HUDEP-2 (cell line): ENCODE measurements around the gene CMTM5.
A peak's percentile ranks its signal among the peaks of the same experiment; 100 is the strongest.

Source experiments
- DNase-seq, 76 experiments: peaks; one replicate each; lab custom pipeline; 2025; ENCODE audit not compliant: unreplicated experiment in 76 of 76; lab: John Stamatoyannopoulos, UW

The CMTM5 gene

GRCh38 chr14:23357261-23357660 is 19.6 kb upstream of the CMTM5 start:
- DNase-seq: no peak

DNA sequence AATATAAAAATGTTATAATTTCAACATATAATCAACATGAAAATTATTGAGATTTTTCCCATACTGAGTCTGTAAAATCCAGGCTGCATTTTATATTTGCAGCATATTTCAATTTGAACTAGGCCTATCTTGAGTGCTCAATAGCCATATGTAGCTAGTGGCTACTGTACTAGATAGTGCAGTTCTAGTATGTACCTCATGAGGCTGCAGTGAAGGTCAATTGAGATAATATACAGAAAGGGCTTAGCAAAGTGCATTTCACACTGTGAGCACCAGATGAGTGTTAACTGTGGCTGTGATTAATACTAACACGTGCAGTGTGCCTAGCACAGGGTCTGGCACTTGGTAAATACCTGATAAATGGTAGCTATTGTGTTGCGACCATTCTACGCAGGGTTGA is 18.8 kb upstream of the CMTM5 start:
- no peak for DNase-seq

DNA sequence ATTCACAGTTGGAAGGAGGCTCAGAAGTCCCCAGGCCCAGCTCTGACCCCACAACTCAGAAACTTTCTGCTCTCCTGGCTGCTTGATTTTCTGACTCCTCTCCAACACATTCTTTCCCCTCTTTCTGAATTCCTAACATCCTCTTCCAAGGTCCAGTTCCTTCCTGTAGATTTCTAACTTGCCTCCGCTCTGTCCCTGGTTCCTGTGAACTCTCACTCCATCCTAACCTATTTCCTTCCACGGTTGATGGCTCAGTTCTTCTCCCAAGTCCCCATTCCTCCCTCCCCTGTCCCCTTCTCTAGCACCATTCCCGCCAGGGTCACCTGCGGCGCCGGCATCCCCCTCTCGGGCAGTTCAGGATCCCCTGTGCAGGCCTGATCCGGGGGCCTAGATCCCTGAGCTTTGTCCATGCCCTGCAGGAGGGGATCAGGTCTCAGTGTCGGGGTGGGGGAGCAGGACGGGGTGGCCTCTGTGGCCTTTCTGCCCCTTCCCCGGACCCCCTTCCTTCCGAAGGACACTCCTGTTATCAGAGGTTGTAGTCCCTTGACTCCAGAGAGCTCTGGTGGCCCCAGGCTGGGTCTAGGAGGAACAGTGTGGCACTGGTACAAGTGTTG is 18.2 kb upstream of the CMTM5 start:
- DNase-seq: no peak

- no peak for DNase-seq
Observed at GRCh38 chr14:23359167-23359626, 17.6 kb upstream of the CMTM5 start.

DNA sequence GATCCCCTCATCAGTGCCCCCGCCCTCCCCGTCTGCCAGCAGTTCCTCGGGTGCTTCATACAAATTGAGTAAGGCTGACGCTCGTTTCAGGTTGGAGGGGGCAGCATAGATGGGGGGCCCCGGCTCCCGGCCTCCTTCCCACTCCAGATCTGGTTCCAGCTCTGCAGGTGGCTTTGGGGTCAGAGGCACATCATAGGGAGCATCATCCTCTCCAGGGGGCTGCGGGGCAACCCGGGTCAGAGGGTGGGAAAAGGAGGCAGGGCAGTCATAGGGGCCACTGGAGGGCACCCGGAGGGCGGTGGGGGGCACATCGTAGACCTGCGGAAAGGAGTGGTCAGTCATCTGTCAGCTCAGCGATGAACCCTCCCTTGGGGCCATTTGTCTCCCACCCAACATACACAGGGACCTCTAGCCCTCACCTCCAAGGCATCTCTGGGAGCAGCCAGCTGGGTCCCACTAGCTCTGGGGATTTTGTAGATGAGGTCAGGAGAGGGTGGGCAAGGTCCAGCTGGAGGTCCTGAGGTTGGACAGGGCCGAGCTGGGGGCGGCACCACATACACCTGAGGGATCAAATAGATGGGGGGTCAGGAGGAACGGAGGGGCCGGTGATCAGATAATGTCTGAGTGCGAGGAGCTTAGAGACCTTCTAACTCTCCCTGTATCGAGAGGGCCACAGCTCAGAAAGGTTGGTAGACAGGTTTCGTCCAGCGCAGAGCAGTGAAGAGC is 17.0 kb upstream of the CMTM5 start:
- DNase-seq: no peak

GRCh38 chr14:23360496-23360895 is 16.4 kb upstream of the CMTM5 start:
- DNase-seq: peak in 10 of 76 experiments; percentile 2 to 31 (median 8)

DNA sequence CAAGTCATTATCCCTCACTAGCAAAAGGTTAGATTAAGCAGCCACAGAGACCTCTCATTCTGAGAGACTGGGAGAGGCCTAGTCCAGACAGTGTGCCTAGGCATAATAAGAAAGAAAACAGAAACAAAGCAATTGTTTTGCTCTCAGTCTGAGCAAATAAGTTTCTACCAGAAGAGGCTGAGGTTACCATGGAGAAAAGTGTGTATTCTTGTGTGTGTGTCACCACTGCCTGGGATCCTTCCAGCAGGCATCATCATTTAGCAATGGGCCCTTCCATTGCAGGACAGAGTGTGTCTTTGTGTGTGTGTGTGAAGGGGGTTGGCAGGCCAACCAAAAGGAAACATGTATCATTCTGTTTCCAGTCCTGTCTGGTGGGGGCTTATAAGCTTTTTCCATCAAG is 15.5 kb upstream of the CMTM5 start:
- DNase-seq: no peak

- DNase-seq: no peak
Observed at GRCh38 chr14:23361763-23362162, 15.1 kb upstream of the CMTM5 start.

GRCh38 chr14:23362200-23362599 is 14.6 kb upstream of the CMTM5 start:
- DNase-seq: no peak

- DNase-seq: no peak
Observed at GRCh38 chr14:23364164-23365035, 12.4 kb upstream of the CMTM5 start.

GRCh38 chr14:23365036-23365731 is 11.7 kb upstream of the CMTM5 start, which contains the start of gene EFS:
Gene EFS (minus strand): TSS chr14:23365172. CDS start chr14:23365025, 147 bp downstream.
- no peak for DNase-seq

DNA sequence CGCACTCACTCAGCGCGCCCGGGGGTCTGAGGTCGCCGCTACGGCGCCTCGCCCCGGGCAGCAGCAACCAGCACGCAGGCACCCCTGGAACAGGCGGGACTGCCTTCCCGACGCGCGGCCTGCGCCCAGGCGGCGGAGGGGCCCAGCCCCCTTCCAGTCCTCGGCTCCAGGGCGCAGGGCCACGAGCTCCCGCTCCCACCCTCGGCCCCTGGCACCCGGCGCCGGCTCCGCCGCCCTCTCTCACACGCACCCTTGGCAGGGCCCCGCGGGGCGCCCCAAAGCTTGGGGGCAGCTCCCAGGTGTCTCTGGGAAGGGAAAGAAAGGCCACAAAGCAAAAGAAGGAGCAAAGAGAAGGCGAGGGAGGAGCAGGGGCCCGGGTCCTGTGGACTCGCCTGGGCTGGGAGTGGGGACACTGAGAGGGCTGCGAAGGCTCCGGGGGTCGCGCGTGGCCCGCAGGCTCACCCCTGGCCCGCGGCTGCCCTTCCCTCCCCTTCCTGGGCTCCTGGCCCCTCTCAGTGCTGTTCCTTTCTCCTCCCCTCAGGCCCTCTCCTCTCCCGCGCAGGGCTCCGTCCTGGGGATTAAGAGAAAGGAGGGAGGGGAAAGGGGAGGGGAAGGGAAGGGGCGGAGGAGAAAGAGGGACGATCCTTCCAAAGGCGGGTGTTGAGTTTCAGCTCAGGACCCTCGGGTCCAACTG is 11.0 kb upstream of the CMTM5 start:
- no peak for DNase-seq

GRCh38 chr14:23366426-23366921 is 10.4 kb upstream of the CMTM5 start:
- no peak for DNase-seq

DNA sequence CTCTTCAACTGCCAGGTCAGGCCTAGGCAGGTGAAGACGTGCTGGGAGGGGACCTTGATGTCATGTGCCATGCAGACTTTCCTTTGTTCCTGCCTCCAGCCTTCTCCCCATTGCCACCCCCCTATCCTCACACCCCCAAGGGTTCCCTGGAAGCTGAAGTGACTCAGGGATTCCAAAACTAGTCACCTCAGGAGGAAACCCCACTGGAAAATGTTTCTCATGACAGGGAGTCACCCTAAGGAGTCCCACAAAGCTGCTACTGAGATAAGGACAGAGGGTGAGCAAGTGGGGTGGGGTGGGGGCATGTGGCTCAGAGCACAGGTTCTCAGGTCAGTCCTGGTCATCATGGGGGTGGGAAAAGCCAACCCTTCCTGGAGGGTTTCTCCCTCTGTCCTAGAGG is 6.6 kb upstream of the CMTM5 start:
- no peak for DNase-seq

- DNase-seq: no peak
Observed at GRCh38 chr14:23371865-23372264, 5.0 kb upstream of the CMTM5 start.

GRCh38 chr14:23372509-23372908 is 4.3 kb upstream of the CMTM5 start, which contains the start of gene IL25:
Gene IL25 (plus strand): TSS chr14:23372809.
- DNase-seq: no peak

- DNase-seq: no peak
Observed at GRCh38 chr14:23373041-23373440, 3.8 kb upstream of the CMTM5 start.

DNA sequence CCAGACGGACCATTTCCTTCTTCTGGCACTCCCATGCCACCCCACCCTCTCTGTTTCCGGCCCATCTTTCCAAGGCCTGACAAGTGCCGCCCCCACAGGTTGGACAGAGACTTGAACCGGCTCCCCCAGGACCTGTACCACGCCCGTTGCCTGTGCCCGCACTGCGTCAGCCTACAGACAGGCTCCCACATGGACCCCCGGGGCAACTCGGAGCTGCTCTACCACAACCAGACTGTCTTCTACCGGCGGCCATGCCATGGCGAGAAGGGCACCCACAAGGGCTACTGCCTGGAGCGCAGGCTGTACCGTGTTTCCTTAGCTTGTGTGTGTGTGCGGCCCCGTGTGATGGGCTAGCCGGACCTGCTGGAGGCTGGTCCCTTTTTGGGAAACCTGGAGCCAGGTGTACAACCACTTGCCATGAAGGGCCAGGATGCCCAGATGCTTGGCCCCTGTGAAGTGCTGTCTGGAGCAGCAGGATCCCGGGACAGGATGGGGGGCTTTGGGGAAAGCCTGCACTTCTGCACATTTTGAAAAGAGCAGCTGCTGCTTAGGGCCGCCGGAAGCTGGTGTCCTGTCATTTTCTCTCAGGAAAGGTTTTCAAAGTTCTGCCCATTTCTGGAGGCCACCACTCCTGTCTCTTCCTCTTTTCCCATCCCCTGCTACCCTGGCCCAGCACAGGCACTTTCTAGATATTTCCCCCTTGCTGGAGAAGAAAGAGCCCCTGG is 1.2 kb upstream of the CMTM5 start:
- DNase-seq: no peak

DNA sequence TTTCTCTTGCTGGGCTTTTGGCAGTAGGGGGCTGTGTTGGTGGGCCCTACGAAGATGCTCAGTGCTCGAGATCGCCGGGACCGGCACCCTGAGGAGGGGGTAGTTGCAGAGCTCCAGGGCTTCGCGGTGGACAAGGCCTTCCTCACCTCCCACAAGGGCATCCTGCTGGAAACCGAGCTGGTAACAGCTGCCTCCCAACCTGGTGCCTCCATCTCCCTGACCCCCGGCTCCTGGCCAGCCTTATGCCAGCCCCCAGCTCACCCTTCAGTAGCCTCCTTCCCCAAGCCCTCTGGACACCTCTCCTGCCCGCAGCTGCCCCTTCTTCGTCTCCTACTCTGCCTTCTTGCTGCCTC is 328 bp downstream of the CMTM5 start:
- no peak for DNase-seq
